Jurkat, Clone E6-1 (cell line): Measurements from ENCODE around the gene AIFM1.
A peak's percentile ranks its signal among the peaks of the same experiment; 100 is the strongest.

ENCODE experiments used
- DNase-seq: peaks from one replicate; pipeline ENCODE4 v3.0.0-alpha.2; 2011; ENCODE audit warnings: low read depth, low spot score
- H3K4me3 ChIP-seq: 2 replicates; pipeline ENCODE4 v1.5.1; 2011; ENCODE audit warnings: mild to moderate bottlenecking, low read length, control low read depth, moderate library complexity

AIFM1 gene

GRCh38 chrX:130081421-130082045 lies 84.1 kb downstream of the AIFM1 start:
- H3K4me3 ChIP-seq: no peak overlapping the region
- no peak for DNase-seq

- DNase-seq: no peak
Observed at GRCh38 chrX:130080791-130081367, 84.8 kb downstream of the AIFM1 start.

GRCh38 chrX:130079824-130080406 lies 85.7 kb downstream of the AIFM1 start:
- DNase-seq: peak; percentile 52
- H3K4me3 ChIP-seq: no peak overlapping the region

More at GRCh38 chrX:130080791-130081367, 84.8 kb downstream of the AIFM1 start:
- no peak overlapping the region for H3K4me3 ChIP-seq
